HL-60 (cell line): ENCODE data around the gene ANKRD28.

ENCODE experiments used
- DNase-seq, 2 experiments: peaks; one replicate each; pipeline ENCODE4 v3.0.0-alpha.2; 2010 to 2020; ENCODE audit warnings: low read depth in 1 of 2, low spot score in 1 of 2
- H3K27ac ChIP-seq: fragments of 250-450 bp; sonication (Bioruptor Pico); replicated peaks from 2 replicates; pipeline ENCODE4 v1.5.1; 2020; ENCODE audit warnings: mild to moderate bottlenecking, moderate library complexity
- H3K27me3 ChIP-seq: fragments of 250-450 bp; sonication (Bioruptor Pico); 2 replicates; pipeline ENCODE4 v1.5.1; 2021; ENCODE audit warnings: mild to moderate bottlenecking, moderate library complexity; ENCODE audit not compliant: insufficient read depth, poor library complexity, severe bottlenecking
- H3K4me3 ChIP-seq: replicated peaks from 2 replicates; pipeline ENCODE4 v1.5.1; 2011; ENCODE audit warnings: mild to moderate bottlenecking, control low read depth, low read length; ENCODE audit not compliant: insufficient read depth
- GABPA ChIP-seq: IDR thresholded peaks from 2 replicates; pipeline ENCODE4 v1.6.1; 2012; ENCODE audit warnings: low read depth
- POLR2AphosphoS5 ChIP-seq: IDR thresholded peaks from 2 replicates; pipeline ENCODE4 v1.6.1; 2012; ENCODE audit warnings: low read depth
- SPI1 ChIP-seq: IDR thresholded peaks from 2 replicates; pipeline ENCODE4 v1.6.1; 2012; ENCODE audit warnings: low read depth, mild to moderate bottlenecking, borderline replicate concordance
- TF ChIP-seq, protein P1 (sequence below): IDR thresholded peaks from one replicate; pipeline ENCODE4 v1.5.1; 2011; ENCODE audit warnings: low read length, control low read depth, inconsistent platforms; ENCODE audit not compliant: insufficient read depth
- TF ChIP-seq, protein P2 (sequence below): IDR thresholded peaks from 2 replicates; pipeline ENCODE4 v1.6.1; 2012; ENCODE audit warnings: low read depth; ENCODE audit not compliant: insufficient replicate concordance

The ANKRD28 gene

DNA sequence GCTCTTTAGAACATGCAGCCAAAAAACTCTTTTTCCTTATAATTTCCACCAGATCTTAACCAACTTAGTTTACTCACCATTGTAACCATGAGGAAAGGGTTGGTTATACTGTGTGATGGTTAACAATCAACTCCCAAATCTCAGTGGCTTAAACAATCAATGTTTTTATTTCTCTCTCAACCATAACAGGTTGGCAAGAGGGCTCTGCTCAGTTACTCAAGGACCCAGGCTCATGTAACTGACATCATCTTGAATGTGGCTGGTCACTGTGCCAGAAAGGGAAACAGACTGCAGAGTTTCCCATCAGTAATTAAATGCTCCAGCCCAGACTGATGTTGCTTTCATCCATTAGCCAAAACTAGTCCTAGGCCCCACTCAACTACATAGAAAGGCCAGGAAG, 69.0 kb downstream of the ANKRD28 start:
- TF ChIP-seq GABPA (no peak), SPI1 (no peak), POLR2AphosphoS5 (no peak)
- TF ChIP-seq, protein P1, sequence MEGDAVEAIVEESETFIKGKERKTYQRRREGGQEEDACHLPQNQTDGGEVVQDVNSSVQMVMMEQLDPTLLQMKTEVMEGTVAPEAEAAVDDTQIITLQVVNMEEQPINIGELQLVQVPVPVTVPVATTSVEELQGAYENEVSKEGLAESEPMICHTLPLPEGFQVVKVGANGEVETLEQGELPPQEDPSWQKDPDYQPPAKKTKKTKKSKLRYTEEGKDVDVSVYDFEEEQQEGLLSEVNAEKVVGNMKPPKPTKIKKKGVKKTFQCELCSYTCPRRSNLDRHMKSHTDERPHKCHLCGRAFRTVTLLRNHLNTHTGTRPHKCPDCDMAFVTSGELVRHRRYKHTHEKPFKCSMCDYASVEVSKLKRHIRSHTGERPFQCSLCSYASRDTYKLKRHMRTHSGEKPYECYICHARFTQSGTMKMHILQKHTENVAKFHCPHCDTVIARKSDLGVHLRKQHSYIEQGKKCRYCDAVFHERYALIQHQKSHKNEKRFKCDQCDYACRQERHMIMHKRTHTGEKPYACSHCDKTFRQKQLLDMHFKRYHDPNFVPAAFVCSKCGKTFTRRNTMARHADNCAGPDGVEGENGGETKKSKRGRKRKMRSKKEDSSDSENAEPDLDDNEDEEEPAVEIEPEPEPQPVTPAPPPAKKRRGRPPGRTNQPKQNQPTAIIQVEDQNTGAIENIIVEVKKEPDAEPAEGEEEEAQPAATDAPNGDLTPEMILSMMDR, result no peak
- TF ChIP-seq, protein P2, sequence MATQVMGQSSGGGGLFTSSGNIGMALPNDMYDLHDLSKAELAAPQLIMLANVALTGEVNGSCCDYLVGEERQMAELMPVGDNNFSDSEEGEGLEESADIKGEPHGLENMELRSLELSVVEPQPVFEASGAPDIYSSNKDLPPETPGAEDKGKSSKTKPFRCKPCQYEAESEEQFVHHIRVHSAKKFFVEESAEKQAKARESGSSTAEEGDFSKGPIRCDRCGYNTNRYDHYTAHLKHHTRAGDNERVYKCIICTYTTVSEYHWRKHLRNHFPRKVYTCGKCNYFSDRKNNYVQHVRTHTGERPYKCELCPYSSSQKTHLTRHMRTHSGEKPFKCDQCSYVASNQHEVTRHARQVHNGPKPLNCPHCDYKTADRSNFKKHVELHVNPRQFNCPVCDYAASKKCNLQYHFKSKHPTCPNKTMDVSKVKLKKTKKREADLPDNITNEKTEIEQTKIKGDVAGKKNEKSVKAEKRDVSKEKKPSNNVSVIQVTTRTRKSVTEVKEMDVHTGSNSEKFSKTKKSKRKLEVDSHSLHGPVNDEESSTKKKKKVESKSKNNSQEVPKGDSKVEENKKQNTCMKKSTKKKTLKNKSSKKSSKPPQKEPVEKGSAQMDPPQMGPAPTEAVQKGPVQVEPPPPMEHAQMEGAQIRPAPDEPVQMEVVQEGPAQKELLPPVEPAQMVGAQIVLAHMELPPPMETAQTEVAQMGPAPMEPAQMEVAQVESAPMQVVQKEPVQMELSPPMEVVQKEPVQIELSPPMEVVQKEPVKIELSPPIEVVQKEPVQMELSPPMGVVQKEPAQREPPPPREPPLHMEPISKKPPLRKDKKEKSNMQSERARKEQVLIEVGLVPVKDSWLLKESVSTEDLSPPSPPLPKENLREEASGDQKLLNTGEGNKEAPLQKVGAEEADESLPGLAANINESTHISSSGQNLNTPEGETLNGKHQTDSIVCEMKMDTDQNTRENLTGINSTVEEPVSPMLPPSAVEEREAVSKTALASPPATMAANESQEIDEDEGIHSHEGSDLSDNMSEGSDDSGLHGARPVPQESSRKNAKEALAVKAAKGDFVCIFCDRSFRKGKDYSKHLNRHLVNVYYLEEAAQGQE, result no peak
- no peaks in the 10 kb centered on the region for H3K27me3 ChIP-seq
- DNase-seq, result no peak
- no peak overlapping the region for H3K27ac ChIP-seq
- H3K4me3 ChIP-seq, result no peak overlapping the region

DNA sequence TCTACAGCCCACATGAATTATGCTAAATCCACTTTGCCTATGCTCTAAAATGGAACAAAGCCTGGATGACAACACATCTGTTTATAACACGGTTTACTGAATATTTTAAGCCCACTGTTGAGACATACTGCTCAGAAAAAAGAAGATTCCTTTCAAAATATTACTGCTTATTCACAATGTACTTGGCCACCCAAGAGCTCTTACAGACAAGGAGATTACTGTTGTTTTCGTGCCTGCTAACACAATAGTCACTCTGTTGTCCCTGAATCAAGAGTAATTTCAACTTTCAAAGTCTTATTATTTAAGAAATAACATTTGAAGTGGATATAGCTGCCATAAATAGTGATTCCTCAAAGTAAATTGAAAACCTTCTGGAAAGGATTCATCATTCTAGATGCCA, 70.9 kb downstream of the ANKRD28 start:
- TF ChIP-seq GABPA, result no peak
- TF ChIP-seq, protein P2, result no peak
- TF ChIP-seq, protein P1, result no peak
- no peak for TF ChIP-seq SPI1
- no peak for TF ChIP-seq POLR2AphosphoS5
- no peak overlapping the region for H3K27ac ChIP-seq

DNA sequence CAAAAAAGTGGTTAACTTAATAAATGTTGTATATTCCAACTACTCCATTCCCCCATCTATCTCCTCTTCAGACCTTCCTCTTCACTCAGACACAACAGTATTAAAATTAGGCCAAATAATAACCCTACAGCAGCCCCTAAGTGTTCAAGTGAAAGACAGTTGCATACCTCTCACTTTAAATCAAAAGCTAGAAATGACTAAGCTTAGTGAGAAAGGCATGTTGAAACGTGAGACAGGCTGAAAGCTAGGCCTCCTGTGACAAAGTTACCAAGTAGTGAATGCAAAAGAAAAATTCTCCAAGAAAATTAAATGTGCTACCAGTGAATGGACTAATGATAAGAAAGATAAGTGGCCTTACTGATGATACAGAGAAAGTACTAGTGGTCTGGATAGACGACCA, 71.7 kb downstream of the ANKRD28 start:
- TF ChIP-seq GABPA, result no peak
- no peak overlapping the region for H3K4me3 ChIP-seq
- H3K27ac ChIP-seq, result no peak overlapping the region
- DNase-seq, result no peak
- H3K27me3 ChIP-seq, result no peaks in the 10 kb centered on the region

More for the DNA sequence above, 70.9 kb downstream of the ANKRD28 start:
- no peak for DNase-seq
- H3K27me3 ChIP-seq, result no peaks in the 10 kb centered on the region
- H3K4me3 ChIP-seq, result no peak overlapping the region

DNA sequence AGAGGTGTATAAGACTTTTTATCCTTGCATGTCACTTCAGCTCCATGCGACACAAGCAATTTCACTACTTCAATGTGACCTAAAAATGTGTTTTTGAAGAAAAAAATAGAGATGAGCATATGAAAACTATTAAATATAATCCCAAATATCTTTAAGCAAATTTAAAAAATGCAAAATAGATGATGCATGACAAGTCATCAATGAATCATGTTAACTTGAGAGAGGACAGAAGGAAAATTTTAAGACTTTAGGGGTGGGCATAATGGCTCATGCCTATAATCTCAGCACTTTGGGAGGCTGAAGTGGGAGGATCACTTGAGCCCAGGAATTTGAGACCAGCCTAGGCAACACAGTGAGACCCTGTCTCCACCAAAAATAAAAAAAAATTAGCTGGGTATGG, 73.3 kb downstream of the ANKRD28 start:
- no peak overlapping the region for H3K27ac ChIP-seq

More for the DNA sequence above, 73.3 kb downstream of the ANKRD28 start:
- no peaks in the 10 kb centered on the region for H3K27me3 ChIP-seq
- no peak for TF ChIP-seq SPI1
- TF ChIP-seq, protein P1, result no peak
- TF ChIP-seq, protein P2, result no peak
- TF ChIP-seq POLR2AphosphoS5, result no peak
- TF ChIP-seq GABPA, result no peak
- DNase-seq, result no peak
- H3K4me3 ChIP-seq, result no peak overlapping the region
